Activated T-cell treated with anti-CD3 and anti-CD28 coated beads, Interleukin-2, amount 50 U/mL, for 72 hours (primary cell): Measurements from ENCODE around the gene STX18. TPM values are rescaled to one million over a fixed set of nuclear protein-coding genes. Genes with fewer than 3 reads are reported as not detected.

ENCODE experiments used
- ATAC-seq, 2 donors: fragments of 150-1000 bp; cut with Tn5 transposase; replicated peaks in 1 of 2; 2 replicates each; pipeline ENCODE4 v1.10.0; 2021; ENCODE audit warnings: moderate library complexity in 2 of 2, mild to moderate bottlenecking in 1 of 2
- DNase-seq, 2 donors: peaks; one replicate each; pipeline ENCODE4 v3.0.0; 2021 to 2022; ENCODE audit warnings: mixed read lengths in 1 of 2
- H3K27ac Mint-ChIP-seq: one replicate; pipeline ENCODE4 v1.8.0; 2022; ENCODE audit warnings: mild to moderate bottlenecking, moderate library complexity, mixed read lengths
- H3K27me3 Mint-ChIP-seq: one replicate; pipeline ENCODE4 v1.8.0; 2022; ENCODE audit warnings: low read depth, mixed read lengths
- H3K36me3 Mint-ChIP-seq, 2 donors: one replicate each; pipeline ENCODE4 v1.8.0; 2022; ENCODE audit warnings: mixed read lengths in 2 of 2, mild to moderate bottlenecking in 1 of 2; ENCODE audit not compliant: insufficient read depth in 2 of 2
- H3K4me1 Mint-ChIP-seq: one replicate; pipeline ENCODE4 v1.8.0; 2022; ENCODE audit warnings: low read depth, mixed read lengths
- H3K4me3 Mint-ChIP-seq, 2 donors: one replicate each; pipeline ENCODE4 v1.8.0; 2022; ENCODE audit warnings: mild to moderate bottlenecking in 2 of 2, mixed read lengths in 2 of 2, moderate library complexity in 2 of 2
- H3K9me3 Mint-ChIP-seq, 2 donors: one replicate each; pipeline ENCODE4 v1.8.0; 2022; ENCODE audit warnings: mixed read lengths in 2 of 2
- total RNA-seq, 2 donors: library from RNA; stranded (reverse); gene quantifications; one replicate each; pipeline ENCODE4 v1.2.3, GENCODE V29; 2022

The STX18 gene
- total RNA-seq, 2 donors from 2014 or later = 22.3 to 24.0 TPM

- ATAC-seq = no peak
- Mint-ChIP-seq H3K27ac (no peak overlapping the region), H3K9me3 (no peaks in the 10 kb centered on the region), H3K27me3 (no peaks in the 10 kb centered on the region), H3K4me3 (no peak overlapping the region), H3K36me3 (peaks cover 3% of the 10 kb centered on the region in 2 donors), H3K4me1 (no peaks in the 10 kb centered on the region)
- DNase-seq = no peak
Observed at GRCh38 chr4:4411906-4412305, 129.9 kb downstream of the STX18 start.

- DNase-seq (no peak), ATAC-seq (no peak)
- no peak overlapping the region for H3K27ac Mint-ChIP-seq
- H3K4me3 Mint-ChIP-seq = no peak overlapping the region
- no peaks in the 10 kb centered on the region for H3K36me3 Mint-ChIP-seq
- H3K9me3 Mint-ChIP-seq = no peaks in the 10 kb centered on the region
- no peaks in the 10 kb centered on the region for H3K27me3 Mint-ChIP-seq
- H3K4me1 Mint-ChIP-seq = no peaks in the 10 kb centered on the region
Observed at GRCh38 chr4:4410271-4410670, 131.6 kb downstream of the STX18 start.

GRCh38 chr4:4409416-4410115, 132.3 kb downstream of the STX18 start:
- H3K27ac Mint-ChIP-seq = no peak overlapping the region
- no peaks in the 10 kb centered on the region for H3K27me3 Mint-ChIP-seq
- H3K4me1 Mint-ChIP-seq = no peaks in the 10 kb centered on the region

GRCh38 chr4:4408576-4409335, 133.1 kb downstream of the STX18 start:
- Mint-ChIP-seq H3K27me3 (no peaks in the 10 kb centered on the region), H3K4me3 (no peak overlapping the region), H3K4me1 (no peaks in the 10 kb centered on the region), H3K36me3 (no peaks in the 10 kb centered on the region), H3K27ac (no peak overlapping the region), H3K9me3 (no peaks in the 10 kb centered on the region)
- ATAC-seq (no peak), DNase-seq (no peak)

More at GRCh38 chr4:4409416-4410115, 132.3 kb downstream of the STX18 start:
- DNase-seq (no peak), ATAC-seq (no peak)
- Mint-ChIP-seq H3K9me3 (no peaks in the 10 kb centered on the region), H3K4me3 (no peak overlapping the region), H3K36me3 (no peaks in the 10 kb centered on the region)

GRCh38 chr4:4408132-4408523, 133.7 kb downstream of the STX18 start:
- Mint-ChIP-seq H3K36me3 (no peaks in the 10 kb centered on the region), H3K27ac (no peak overlapping the region), H3K9me3 (no peaks in the 10 kb centered on the region), H3K4me1 (no peaks in the 10 kb centered on the region), H3K4me3 (no peak overlapping the region), H3K27me3 (no peaks in the 10 kb centered on the region)
- ATAC-seq = no peak
- DNase-seq = no peak

- ATAC-seq = peak; percentile 12
- H3K9me3 Mint-ChIP-seq = no peaks in the 10 kb centered on the region
Observed at GRCh38 chr4:4407299-4408131, 134.3 kb downstream of the STX18 start.

GRCh38 chr4:4406455-4407298, 135.2 kb downstream of the STX18 start:
- ATAC-seq = peak in 1 of 2 donors; percentile 12

More at GRCh38 chr4:4407299-4408131, 134.3 kb downstream of the STX18 start:
- Mint-ChIP-seq H3K27me3 (no peaks in the 10 kb centered on the region), H3K4me1 (no peaks in the 10 kb centered on the region), H3K4me3 (no peak overlapping the region), H3K36me3 (no peaks in the 10 kb centered on the region), H3K27ac (no peak overlapping the region)
- no peak for DNase-seq

GRCh38 chr4:4405358-4405962, 136.4 kb downstream of the STX18 start:
- Mint-ChIP-seq H3K36me3 (no peaks in the 10 kb centered on the region), H3K4me1 (no peaks in the 10 kb centered on the region), H3K27me3 (no peaks in the 10 kb centered on the region), H3K27ac (no peak overlapping the region), H3K9me3 (no peaks in the 10 kb centered on the region), H3K4me3 (no peak overlapping the region)
- no peak for ATAC-seq
- no peak for DNase-seq

More at GRCh38 chr4:4406455-4407298, 135.2 kb downstream of the STX18 start:
- no peak overlapping the region for H3K27ac Mint-ChIP-seq
- no peaks in the 10 kb centered on the region for H3K9me3 Mint-ChIP-seq
- DNase-seq = no peak
- H3K4me3 Mint-ChIP-seq = no peak overlapping the region
- no peaks in the 10 kb centered on the region for H3K4me1 Mint-ChIP-seq
- H3K27me3 Mint-ChIP-seq = no peaks in the 10 kb centered on the region
- H3K36me3 Mint-ChIP-seq = no peaks in the 10 kb centered on the region

GRCh38 chr4:4402966-4403365, 138.9 kb downstream of the STX18 start:
- Mint-ChIP-seq H3K36me3 (no peaks in the 10 kb centered on the region), H3K27me3 (no peaks in the 10 kb centered on the region), H3K9me3 (no peaks in the 10 kb centered on the region), H3K4me3 (no peak overlapping the region), H3K27ac (no peak overlapping the region), H3K4me1 (no peaks in the 10 kb centered on the region)
- no peak for DNase-seq
- ATAC-seq = no peak

GRCh38 chr4:4401036-4401435, 140.8 kb downstream of the STX18 start:
- H3K4me1 Mint-ChIP-seq = no peaks in the 10 kb centered on the region
- H3K9me3 Mint-ChIP-seq = no peaks in the 10 kb centered on the region
- no peaks in the 10 kb centered on the region for H3K27me3 Mint-ChIP-seq
- H3K4me3 Mint-ChIP-seq = no peak overlapping the region
- H3K36me3 Mint-ChIP-seq = no peaks in the 10 kb centered on the region
- ATAC-seq (no peak), DNase-seq (no peak)
- no peak overlapping the region for H3K27ac Mint-ChIP-seq

GRCh38 chr4:4398430-4398829, 143.4 kb downstream of the STX18 start:
- ATAC-seq = no peak
- Mint-ChIP-seq H3K4me1 (no peaks in the 10 kb centered on the region), H3K27me3 (no peaks in the 10 kb centered on the region), H3K4me3 (no peak overlapping the region), H3K27ac (no peak overlapping the region), H3K9me3 (no peaks in the 10 kb centered on the region), H3K36me3 (no peaks in the 10 kb centered on the region)
- DNase-seq = no peak

- H3K9me3 Mint-ChIP-seq = no peaks in the 10 kb centered on the region
- no peaks in the 10 kb centered on the region for H3K4me1 Mint-ChIP-seq
- no peak overlapping the region for H3K4me3 Mint-ChIP-seq
- no peaks in the 10 kb centered on the region for H3K36me3 Mint-ChIP-seq
- no peak overlapping the region for H3K27ac Mint-ChIP-seq
- DNase-seq = no peak
- no peak for ATAC-seq
- no peaks in the 10 kb centered on the region for H3K27me3 Mint-ChIP-seq
Observed at GRCh38 chr4:4397441-4397819, 144.4 kb downstream of the STX18 start.
